MM.1S (cell line): Measurements from ENCODE around the gene TXK.

Experiments
- DNase-seq: peaks from one replicate; pipeline ENCODE4 v3.0.0-alpha.2; 2015
- H2AFZ ChIP-seq: fragments of 300-600 bp; sonication (generic); 2 replicates; pipeline ENCODE4 v1.6.0; 2016; ENCODE audit warnings: antibody characterized with exemption, low read length
- H3F3A ChIP-seq: fragments of 300-600 bp; sonication (generic); 2 replicates; pipeline ENCODE4 v1.6.1; 2016; ENCODE audit warnings: mild to moderate bottlenecking, antibody characterized with exemption, low read length, moderate library complexity, mixed read lengths; ENCODE audit not compliant: insufficient read depth
- H3K27ac ChIP-seq: fragments of 300-600 bp; sonication (generic); 2 replicates; pipeline ENCODE4 v1.5.1; 2016; ENCODE audit warnings: mild to moderate bottlenecking, low read length
- H3K27me3 ChIP-seq: fragments of 300-600 bp; sonication (generic); replicated peaks from 2 replicates; pipeline ENCODE4 v1.6.0; 2016; ENCODE audit warnings: low read length; ENCODE audit not compliant: insufficient read depth
- H3K36me3 ChIP-seq: fragments of 300-600 bp; sonication (generic); replicated peaks from 2 replicates; pipeline ENCODE4 v1.6.1; 2016; ENCODE audit warnings: mild to moderate bottlenecking, low read length, mixed read lengths; ENCODE audit not compliant: insufficient read depth
- H3K4me1 ChIP-seq: fragments of 300-600 bp; sonication (generic); 2 replicates; pipeline ENCODE4 v1.6.1; 2016; ENCODE audit warnings: low read length, mixed read lengths
- H3K4me2 ChIP-seq: fragments of 300-600 bp; sonication (generic); 2 replicates; pipeline ENCODE4 v1.6.0; 2016; ENCODE audit warnings: low read depth, low read length
- H3K4me3 ChIP-seq: fragments of 300-600 bp; sonication (generic); 2 replicates; pipeline ENCODE4 v1.5.1; 2016; ENCODE audit warnings: low read length, mixed read lengths
- H3K79me2 ChIP-seq: fragments of 300-600 bp; sonication (generic); 2 replicates; pipeline ENCODE4 v1.6.1; 2016; ENCODE audit warnings: mixed run types, low read length, mixed read lengths
- H3K9ac ChIP-seq: fragments of 300-600 bp; sonication (generic); 2 replicates; pipeline ENCODE4 v1.6.1; 2016; ENCODE audit warnings: low read length, mixed read lengths
- H3K9me2 ChIP-seq: fragments of 300-600 bp; sonication (generic); replicated peaks from 2 replicates; pipeline ENCODE4 v1.6.1; 2016; ENCODE audit warnings: mild to moderate bottlenecking, low read length, mixed read lengths; ENCODE audit not compliant: insufficient read depth
- H3K9me3 ChIP-seq: fragments of 300-600 bp; sonication (generic); replicated peaks from 2 replicates; pipeline ENCODE4 v1.6.1; 2016; ENCODE audit warnings: mild to moderate bottlenecking, low read length, mixed read lengths; ENCODE audit not compliant: insufficient read depth
- H4K20me1 ChIP-seq: fragments of 300-600 bp; sonication (generic); 2 replicates; pipeline ENCODE4 v1.6.1; 2016; ENCODE audit warnings: mild to moderate bottlenecking, low read length, moderate library complexity, mixed read lengths; ENCODE audit not compliant: insufficient read depth
- EZH2 ChIP-seq: fragments of 300-600 bp; sonication (generic); optimal IDR thresholded peaks from 2 replicates; pipeline ENCODE3; 2017; ENCODE audit warnings: low read depth, mild to moderate bottlenecking, antibody characterized with exemption, low read length, mixed read lengths
- EZH2phosphoT487 ChIP-seq: fragments of 300-600 bp; sonication (generic); IDR thresholded peaks from 2 replicates; pipeline ENCODE4 v1.6.1; 2018; ENCODE audit warnings: antibody characterized with exemption, low read length
- TF ChIP-seq, protein P1 (sequence below): fragments of 300-600 bp; sonication (generic); IDR thresholded peaks from 2 replicates; pipeline ENCODE4 v1.5.1; 2016; ENCODE audit warnings: antibody characterized with exemption, low read length, mixed read lengths

TXK gene

GRCh38 chr4:48175806-48176205 is 41.8 kb upstream of the TXK start:
- Histone ChIP-seq H3K4me1 (peaks cover 60% of the 10 kb centered on the region), H3K79me2 (peaks cover 96% of the 10 kb centered on the region), H4K20me1 (peaks cover 6% of the 10 kb centered on the region; the same call in 1 of the 2 replicates), H3K9me2 (no peaks in the 10 kb centered on the region), H3K36me3 (peaks cover 25% of the 10 kb centered on the region), H3K27me3 (no peaks in the 10 kb centered on the region), H3K4me2 (no peak overlapping the region), H3K9me3 (no peaks in the 10 kb centered on the region), H3K4me3 (no peak overlapping the region), H2AFZ (no peak overlapping the region), H3K9ac (no peak overlapping the region), H3K27ac (peak overlapping the region; percentile 92; the same call in 1 of the 2 replicates), H3F3A (peaks cover 38% of the 10 kb centered on the region)
- DNase-seq, result no peak
- TF ChIP-seq, protein P1, sequence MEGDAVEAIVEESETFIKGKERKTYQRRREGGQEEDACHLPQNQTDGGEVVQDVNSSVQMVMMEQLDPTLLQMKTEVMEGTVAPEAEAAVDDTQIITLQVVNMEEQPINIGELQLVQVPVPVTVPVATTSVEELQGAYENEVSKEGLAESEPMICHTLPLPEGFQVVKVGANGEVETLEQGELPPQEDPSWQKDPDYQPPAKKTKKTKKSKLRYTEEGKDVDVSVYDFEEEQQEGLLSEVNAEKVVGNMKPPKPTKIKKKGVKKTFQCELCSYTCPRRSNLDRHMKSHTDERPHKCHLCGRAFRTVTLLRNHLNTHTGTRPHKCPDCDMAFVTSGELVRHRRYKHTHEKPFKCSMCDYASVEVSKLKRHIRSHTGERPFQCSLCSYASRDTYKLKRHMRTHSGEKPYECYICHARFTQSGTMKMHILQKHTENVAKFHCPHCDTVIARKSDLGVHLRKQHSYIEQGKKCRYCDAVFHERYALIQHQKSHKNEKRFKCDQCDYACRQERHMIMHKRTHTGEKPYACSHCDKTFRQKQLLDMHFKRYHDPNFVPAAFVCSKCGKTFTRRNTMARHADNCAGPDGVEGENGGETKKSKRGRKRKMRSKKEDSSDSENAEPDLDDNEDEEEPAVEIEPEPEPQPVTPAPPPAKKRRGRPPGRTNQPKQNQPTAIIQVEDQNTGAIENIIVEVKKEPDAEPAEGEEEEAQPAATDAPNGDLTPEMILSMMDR, result no peak
- no peak for TF ChIP-seq EZH2phosphoT487
- TF ChIP-seq EZH2, result no peak

DNA sequence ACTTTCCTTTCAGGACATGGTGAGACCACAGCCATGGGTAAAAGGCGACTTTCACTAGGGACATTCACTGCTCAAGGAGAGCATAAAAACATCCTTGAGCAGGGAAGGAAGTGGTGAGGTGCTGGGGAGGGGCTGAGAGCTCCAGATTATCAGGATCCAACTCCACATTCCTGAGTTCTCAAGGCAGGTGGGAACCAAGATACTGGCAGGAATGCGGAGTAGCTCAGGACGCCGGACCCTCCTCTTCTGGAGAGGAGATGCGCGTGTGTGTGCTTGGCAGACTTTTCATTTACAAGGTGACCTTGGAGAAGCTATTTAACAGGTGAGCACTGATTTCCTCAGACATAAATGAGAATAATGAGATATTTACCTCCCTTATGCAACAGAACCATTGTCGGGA is 41.3 kb upstream of the TXK start:
- Histone ChIP-seq H3K4me3 (no peak overlapping the region), H2AFZ (no peak overlapping the region), H3K4me2 (0 out of 2 replicates have a peak overlapping the region, but pooled peaks have one; percentile 0), H3K27ac (peak overlapping the region; percentile 92; the same call in 1 of the 2 replicates), H3K36me3 (peaks cover 25% of the 10 kb centered on the region), H3F3A (peaks cover 34% of the 10 kb centered on the region), H3K79me2 (peaks cover 96% of the 10 kb centered on the region), H3K4me1 (peaks cover 55% of the 10 kb centered on the region), H3K27me3 (no peaks in the 10 kb centered on the region), H4K20me1 (peaks cover 6% of the 10 kb centered on the region; the same call in 1 of the 2 replicates), H3K9me3 (no peaks in the 10 kb centered on the region), H3K9ac (no peak overlapping the region), H3K9me2 (no peaks in the 10 kb centered on the region)
- no peak for DNase-seq
- TF ChIP-seq, protein P1, result no peak
- TF ChIP-seq EZH2phosphoT487 (no peak), EZH2 (no peak)

GRCh38 chr4:48173056-48173991 is 39.3 kb upstream of the TXK start:
- H4K20me1 ChIP-seq, result peaks cover 6% of the 10 kb centered on the region; the same call in 1 of the 2 replicates
- no peak overlapping the region for H3K4me2 ChIP-seq
- H3K27me3 ChIP-seq, result no peaks in the 10 kb centered on the region
- H3K27ac ChIP-seq, result no peak overlapping the region
- H3K4me1 ChIP-seq, result peaks cover 39% of the 10 kb centered on the region
- no peak overlapping the region for H3K9ac ChIP-seq
- DNase-seq, result no peak
- H3K79me2 ChIP-seq, result peaks cover 100% of the 10 kb centered on the region
- TF ChIP-seq EZH2phosphoT487, result no peak
- TF ChIP-seq, protein P1, result no peak
- no peak for TF ChIP-seq EZH2
- H2AFZ ChIP-seq, result no peak overlapping the region
- no peaks in the 10 kb centered on the region for H3K9me3 ChIP-seq
- no peaks in the 10 kb centered on the region for H3K9me2 ChIP-seq
- peaks cover 16% of the 10 kb centered on the region for H3F3A ChIP-seq
- peaks cover 39% of the 10 kb centered on the region for H3K36me3 ChIP-seq
- no peak overlapping the region for H3K4me3 ChIP-seq
